Endothelial cell of umbilical vein (primary cell): ENCODE measurements around the gene CHRM2.

ENCODE experiments used
- CTCF ChIP-seq, 2 donors: IDR thresholded peaks; 1 replicate in 1 of 2; 2 replicates in 1 of 2; pipeline ENCODE4 v1.5.1; 2011; ENCODE audit warnings: low read length in 2 of 2, mild to moderate bottlenecking in 2 of 2, moderate library complexity in 2 of 2, control low read depth in 1 of 2, inconsistent platforms in 1 of 2, low read depth in 1 of 2; ENCODE audit not compliant: insufficient read depth in 1 of 2; ENCODE audit errors: extremely low read depth in 1 of 2
- EZH2 ChIP-seq: IDR thresholded peaks from 2 replicates; pipeline ENCODE4 v1.6.1; 2012; ENCODE audit warnings: borderline replicate concordance, low read depth, mild to moderate bottlenecking, moderate library complexity, low read length, inconsistent platforms; ENCODE audit not compliant: severe bottlenecking
- FOS ChIP-seq: IDR thresholded peaks from 2 replicates; pipeline ENCODE4 v1.6.1; 2011; ENCODE audit warnings: mild to moderate bottlenecking, low read length, moderate library complexity, borderline replicate concordance; ENCODE audit not compliant: insufficient read depth
- JUN ChIP-seq: IDR thresholded peaks from 2 replicates; pipeline ENCODE4 v1.6.1; 2011; ENCODE audit warnings: borderline replicate concordance, low read depth; ENCODE audit not compliant: insufficient read length, insufficient read depth
- MAX ChIP-seq: IDR thresholded peaks from 2 replicates; pipeline ENCODE4 v1.6.1; 2011; ENCODE audit not compliant: insufficient read depth, insufficient read length
- MYC ChIP-seq: IDR thresholded peaks from one replicate; pipeline ENCODE4 v1.6.1; 2011; ENCODE audit warnings: mild to moderate bottlenecking, low read depth, low read length
- POLR2A ChIP-seq: IDR thresholded peaks from 2 replicates; pipeline ENCODE4 v1.6.1; 2012; ENCODE audit warnings: low read depth, mild to moderate bottlenecking, control low read depth, low read length
- POLR2AphosphoS5 ChIP-seq: IDR thresholded peaks from 2 replicates; pipeline ENCODE4 v1.6.1; 2012; ENCODE audit warnings: low read depth, mild to moderate bottlenecking, control low read depth, low read length, moderate library complexity; ENCODE audit not compliant: insufficient read depth

- TF ChIP-seq POLR2A (no peak), CTCF (IDR thresholded peaks at IDR 0.05; ENCODE audit: extremely low read depth in 1 of 2, insufficient read depth in 1 of 2, low read depth in 1 of 2, low read length in 2 of 2) (no peak), FOS (no peak), JUN (no peak), EZH2 (no peak), POLR2AphosphoS5 (no peak), MYC (no peak), MAX (no peak)
Observed at GRCh38 chr7:136940122-136940521, 71.7 kb downstream of the CHRM2 start.
